HEK293T (cell line): ENCODE measurements around the gene THAP4.
"Not testable (repeated sequence)": the region's sequence is repeated elsewhere in the genome, so short reads cannot be mapped to it uniquely, and the experiment has no call there.

Experiments used
- SUZ12 ChIP-seq: fragments of 450-650 bp; IDR thresholded peaks from 2 replicates; pipeline ENCODE4 v1.6.1; 2016; ENCODE audit warnings: mild to moderate bottlenecking
- ZNF384 ChIP-seq: fragments of 450-650 bp; IDR thresholded peaks from 2 replicates; pipeline ENCODE4 v1.6.1; 2016

DNA sequence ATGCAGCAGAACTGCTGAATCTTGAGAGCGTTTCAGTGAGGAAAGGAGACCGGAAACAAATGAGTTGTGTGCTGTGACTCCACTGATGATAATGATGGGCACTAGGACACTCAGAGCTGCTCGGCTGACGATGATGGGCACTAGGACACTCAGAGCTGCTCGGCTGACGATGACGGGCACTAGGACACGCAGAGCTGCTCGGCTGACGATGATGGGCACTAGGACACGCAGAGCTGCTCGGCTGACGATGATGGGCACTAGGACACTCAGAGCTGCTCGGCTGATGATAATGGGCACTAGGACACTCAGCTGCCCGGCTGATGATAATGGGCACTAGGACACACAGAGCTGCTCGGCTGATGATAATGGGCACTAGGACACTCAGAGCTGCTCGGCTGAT, 47.1 kb downstream of the THAP4 start:
- not testable (repeated sequence) for TF ChIP-seq SUZ12, ZNF384
